ENCODE results near the gene CYFIP1. TPM values are rescaled to one million over a fixed set of nuclear protein-coding genes. Genes with fewer than 3 reads are reported as not detected.

Gene CYFIP1
- total RNA-seq, 1 experiment from 2014 or later, result 112 TPM

- intact Hi-C loops (cut with micrococcal nuclease; ENCODE audit: unreplicated experiment), result loop anchor here (10.0 kb wide), 1 partner anchor 59 kb away; no protein-coding TSS in a partner anchor
- Histone ChIP-seq H3K4me1 (ENCODE audit: insufficient read depth, low read length, poor library complexity, severe bottlenecking) (no peaks in the 10 kb centered on the region), H3K27ac (ENCODE audit: low read depth, low read length, poor library complexity, severe bottlenecking) (no peak overlapping the region), H3K9me3 (ENCODE audit: low read depth, low read length, poor library complexity, severe bottlenecking) (no peaks in the 10 kb centered on the region), H3K36me3 (ENCODE audit: insufficient read depth, low read length, poor library complexity, severe bottlenecking) (peaks cover 20% of the 10 kb centered on the region), H3K27me3 (replicated peaks; ENCODE audit: insufficient read depth, low read depth, low read length, poor library complexity) (no peaks in the 10 kb centered on the region), H3K4me3 (ENCODE audit: low read depth, low read length, poor library complexity, severe bottlenecking) (no peak overlapping the region)
- ChIA-PET POLR2A (ENCODE audit: low non-redundant PET) (no interaction called here), CTCF (no interaction called here)
- BruUV-seq (replicated peaks), result no TSS peak
- TF ChIP-seq CTCF (conservative IDR thresholded peaks at IDR 0.05; ENCODE audit: low read depth, low read length), result no peak
- TF ChIP-seq EZH2 (IDR thresholded peaks at IDR 0.05; ENCODE audit: borderline replicate concordance, low read depth, low read length, poor library complexity, severe bottlenecking), result no peak
- no peak for DNase-seq (ENCODE audit: low spot score)
These were observed 64.2 kb downstream of the CYFIP1 start for GRCh38 chr15:22915866-22916515.

GRCh38 chr15:22913646-22914380, 66.4 kb downstream of the CYFIP1 start:
- Histone ChIP-seq H3K9me3 (ENCODE audit: low read depth, low read length, poor library complexity, severe bottlenecking) (no peaks in the 10 kb centered on the region), H3K27me3 (replicated peaks; ENCODE audit: insufficient read depth, low read depth, low read length, poor library complexity) (no peaks in the 10 kb centered on the region), H3K27ac (ENCODE audit: low read depth, low read length, poor library complexity, severe bottlenecking) (no peak overlapping the region), H3K36me3 (ENCODE audit: insufficient read depth, low read length, poor library complexity, severe bottlenecking) (peaks cover 38% of the 10 kb centered on the region), H3K4me1 (ENCODE audit: insufficient read depth, low read length, poor library complexity, severe bottlenecking) (no peaks in the 10 kb centered on the region), H3K4me3 (ENCODE audit: low read depth, low read length, poor library complexity, severe bottlenecking) (no peak overlapping the region)
- no peak for TF ChIP-seq CTCF (conservative IDR thresholded peaks at IDR 0.05; ENCODE audit: low read depth, low read length)
- TF ChIP-seq EZH2 (IDR thresholded peaks at IDR 0.05; ENCODE audit: borderline replicate concordance, low read depth, low read length, poor library complexity, severe bottlenecking), result no peak
- POLR2A ChIA-PET (ENCODE audit: low non-redundant PET), result no interaction called here
- DNase-seq (ENCODE audit: low spot score), result no peak
- intact Hi-C loops (cut with micrococcal nuclease; ENCODE audit: unreplicated experiment), result loop anchor here (10.0 kb wide), 1 partner anchor 61 kb away; no protein-coding TSS in a partner anchor
- no TSS peak for BruUV-seq (replicated peaks)
- CTCF ChIA-PET, result no interaction called here

GRCh38 chr15:22912256-22912655, 67.9 kb downstream of the CYFIP1 start:
- intact Hi-C loops (cut with micrococcal nuclease; ENCODE audit: unreplicated experiment), result loop anchor here (10.0 kb wide), 1 partner anchor 63 kb away; no protein-coding TSS in a partner anchor
- Histone ChIP-seq H3K36me3 (ENCODE audit: insufficient read depth, low read length, poor library complexity, severe bottlenecking) (peaks cover 45% of the 10 kb centered on the region), H3K9me3 (ENCODE audit: low read depth, low read length, poor library complexity, severe bottlenecking) (no peaks in the 10 kb centered on the region), H3K4me1 (ENCODE audit: insufficient read depth, low read length, poor library complexity, severe bottlenecking) (no peaks in the 10 kb centered on the region), H3K27me3 (replicated peaks; ENCODE audit: insufficient read depth, low read depth, low read length, poor library complexity) (no peaks in the 10 kb centered on the region), H3K4me3 (ENCODE audit: low read depth, low read length, poor library complexity, severe bottlenecking) (no peak overlapping the region), H3K27ac (ENCODE audit: low read depth, low read length, poor library complexity, severe bottlenecking) (no peak overlapping the region)
- ChIA-PET POLR2A (ENCODE audit: low non-redundant PET) (no interaction called here), CTCF (no interaction called here)
- DNase-seq (ENCODE audit: low spot score), result no peak
- TF ChIP-seq EZH2 (IDR thresholded peaks at IDR 0.05; ENCODE audit: borderline replicate concordance, low read depth, low read length, poor library complexity, severe bottlenecking) (no peak), CTCF (conservative IDR thresholded peaks at IDR 0.05; ENCODE audit: low read depth, low read length) (no peak)
- no TSS peak for BruUV-seq (replicated peaks)
